GM19324 (cell line): ENCODE measurements around the gene ISOC2.
"Not testable (repeated sequence)": the region's sequence is repeated elsewhere in the genome, so short reads cannot be mapped to it uniquely, and the experiment has no call there.

Source experiments
- ATAC-seq: cut with Tn5 transposase; IDR thresholded peaks from one replicate; pipeline ENCODE4 v1.9.1; 2021; ENCODE audit warnings: mild to moderate bottlenecking, moderate library complexity; ENCODE audit not compliant: unreplicated experiment, low FRiP score

The ISOC2 gene

GRCh38 chr19:55443045-55443823 is 18.2 kb downstream of the ISOC2 start, which contains the start of gene SHISA7:
Gene SHISA7, minus strand, starts transcription at chr19:55443300. Its CDS starts 437 bp downstream, at chr19:55442863.
- no peak for ATAC-seq

GRCh38 chr19:55442372-55442961 is 19.0 kb downstream of the ISOC2 start:
- no peak for ATAC-seq

- no peak for ATAC-seq
Observed at GRCh38 chr19:55441692-55442321, 19.6 kb downstream of the ISOC2 start.

- ATAC-seq: no peak
Observed at GRCh38 chr19:55441319-55441691, 20.1 kb downstream of the ISOC2 start.

DNA sequence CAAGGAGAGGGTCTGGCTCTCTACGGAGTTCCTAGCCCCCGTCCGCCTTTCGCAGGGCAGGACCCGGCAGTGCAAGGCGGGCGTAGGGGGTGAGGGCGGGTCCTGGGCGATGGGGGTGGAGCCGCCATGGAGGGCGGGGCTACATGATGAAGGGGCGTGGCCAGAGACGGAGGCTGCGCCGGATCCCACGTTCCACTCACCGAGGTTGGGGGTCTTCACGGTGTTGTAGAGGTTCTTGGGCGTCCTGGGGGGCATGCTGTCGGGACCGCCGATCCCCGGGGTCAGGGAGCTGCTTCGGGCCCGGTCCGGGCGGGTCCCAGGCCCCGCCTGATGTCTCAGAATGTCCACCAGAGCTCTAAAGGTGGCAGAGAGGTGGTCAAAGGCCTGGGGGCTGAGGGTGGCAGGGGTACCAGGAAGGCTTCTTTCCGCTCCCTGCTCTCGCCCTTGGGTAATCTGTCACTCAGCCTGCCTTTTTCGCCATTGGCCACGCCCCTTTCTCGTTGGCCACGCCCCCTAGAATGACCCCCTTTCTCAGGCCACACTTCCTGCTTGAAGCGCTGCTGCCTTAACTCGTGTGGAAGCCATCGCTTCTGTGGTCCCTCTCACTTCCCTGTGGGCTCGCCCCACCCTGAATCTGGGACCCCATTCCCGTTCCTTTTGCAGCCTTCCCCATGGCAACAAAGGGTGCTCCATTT is 20.9 kb downstream of the ISOC2 start:
- ATAC-seq: no peak

GRCh38 chr19:55439052-55439451 is 22.4 kb downstream of the ISOC2 start:
- no peak for ATAC-seq

- ATAC-seq: no peak
Observed at GRCh38 chr19:55437410-55437809, 24.0 kb downstream of the ISOC2 start.

- ATAC-seq: no peak
Observed at GRCh38 chr19:55436847-55437246, 24.6 kb downstream of the ISOC2 start.

- ATAC-seq: no peak
Observed at GRCh38 chr19:55435020-55435419, 26.4 kb downstream of the ISOC2 start.

- no peak for ATAC-seq
Observed at GRCh38 chr19:55434356-55434919, 27.0 kb downstream of the ISOC2 start.

DNA sequence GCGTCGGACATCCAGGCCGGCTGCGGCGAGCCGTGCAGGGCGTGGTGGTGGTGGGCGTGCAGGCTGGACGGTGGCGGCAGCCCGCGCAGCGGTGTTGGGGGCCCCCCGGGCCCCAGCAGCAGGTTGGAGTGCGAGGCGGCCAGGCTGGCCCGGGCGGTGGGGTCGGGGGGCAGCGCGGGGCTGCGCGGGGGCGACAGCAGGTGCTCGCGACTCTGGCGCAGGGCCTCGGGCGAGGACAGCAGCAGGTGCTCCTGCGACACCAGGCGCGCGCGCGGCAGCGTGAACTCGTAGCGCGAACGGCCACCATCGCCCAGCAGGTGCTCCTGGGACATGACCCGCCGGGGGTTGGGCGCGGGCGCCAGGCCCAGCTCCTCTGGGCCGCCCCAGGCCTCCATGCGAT is 28.1 kb downstream of the ISOC2 start:
- no peak for ATAC-seq

- no peak for ATAC-seq
Observed at GRCh38 chr19:55432241-55432959, 29.0 kb downstream of the ISOC2 start.

GRCh38 chr19:55431183-55431582 is 30.3 kb downstream of the ISOC2 start:
- ATAC-seq: no peak

GRCh38 chr19:55426042-55426441 is 35.4 kb downstream of the ISOC2 start:
- no peak for ATAC-seq

DNA sequence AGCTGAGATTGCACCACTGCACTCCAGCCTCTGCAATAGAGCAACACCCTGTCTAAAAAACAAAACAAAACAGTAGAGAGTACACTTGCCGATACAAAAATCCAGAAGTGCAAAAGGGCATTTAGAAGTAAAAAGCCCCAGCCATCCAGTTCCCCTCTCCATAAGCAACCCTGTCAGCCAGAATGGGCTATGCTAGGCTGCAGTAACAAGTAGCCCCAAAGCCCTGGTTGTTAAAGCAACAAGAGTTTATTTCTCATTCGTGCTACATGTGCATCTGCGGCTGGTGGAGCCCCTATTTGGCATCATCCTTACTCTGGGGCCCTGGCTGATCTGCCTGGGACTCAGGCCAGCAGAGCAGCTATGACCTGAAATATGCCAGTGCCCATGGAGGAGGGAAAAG is 36.9 kb downstream of the ISOC2 start:
- no peak for ATAC-seq

DNA sequence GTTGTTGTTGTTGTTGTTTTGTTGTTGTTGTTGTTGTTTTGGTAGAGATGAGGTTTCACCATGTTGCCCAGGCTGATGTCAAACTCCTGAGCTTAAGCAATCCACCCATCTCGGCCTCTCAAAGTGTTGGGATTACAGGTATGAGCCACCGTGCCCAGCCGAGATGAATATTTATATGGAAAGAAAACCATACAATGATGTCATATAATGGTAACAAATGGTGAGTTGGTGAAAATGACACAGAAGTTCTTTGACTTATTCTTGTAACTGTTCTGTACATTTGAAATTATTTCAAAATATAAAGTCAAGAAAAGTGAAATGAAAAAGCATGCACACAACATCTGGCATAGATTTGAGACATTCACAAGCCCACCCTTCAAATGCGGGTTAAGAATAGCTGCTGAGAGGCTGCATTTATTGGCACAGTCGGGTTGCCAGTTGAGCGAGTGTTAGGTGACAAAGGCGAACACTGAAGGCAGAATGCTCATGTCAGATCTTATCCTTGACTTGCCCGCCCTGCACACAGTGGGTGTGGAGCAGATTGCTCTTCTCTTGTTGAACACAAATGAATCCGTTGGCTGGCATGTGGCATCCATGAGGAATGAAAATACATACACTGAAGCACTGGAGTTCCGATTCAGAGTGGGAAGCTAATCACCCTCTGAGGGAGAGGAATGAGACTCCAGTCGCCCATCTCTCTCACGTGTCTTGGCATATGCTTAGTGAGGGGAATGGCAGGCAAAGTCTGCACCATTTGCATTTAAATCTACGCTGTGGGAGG is 38.0 kb downstream of the ISOC2 start:
- ATAC-seq: no peak

- not testable (repeated sequence) for ATAC-seq
Observed at GRCh38 chr19:55421281-55421680, 40.2 kb downstream of the ISOC2 start.

- ATAC-seq: no peak
Observed at GRCh38 chr19:55419624-55420236, 41.7 kb downstream of the ISOC2 start.

DNA sequence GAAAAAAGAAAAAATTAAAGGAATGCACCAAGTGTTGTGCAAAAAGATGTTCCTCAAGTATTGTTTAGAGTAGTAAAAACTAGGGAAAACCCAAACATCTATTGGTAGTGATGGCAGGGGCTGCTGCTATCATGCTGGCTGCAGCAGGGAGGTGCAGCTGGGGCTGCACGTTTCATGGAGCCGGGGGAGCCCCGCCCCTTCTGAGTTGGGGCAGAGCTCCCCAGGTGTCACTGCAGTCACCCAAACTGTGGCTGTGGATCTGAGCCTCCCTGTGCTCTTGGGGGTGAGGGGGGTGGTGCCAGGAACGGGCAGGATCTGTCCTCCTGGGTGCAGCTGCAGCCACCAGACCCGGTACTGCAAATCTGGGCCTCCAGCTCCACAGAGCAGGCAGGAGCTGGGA is 42.3 kb downstream of the ISOC2 start:
- ATAC-seq: no peak
